ENCODE results near the gene PHF3.

PHF3 gene

DNA sequence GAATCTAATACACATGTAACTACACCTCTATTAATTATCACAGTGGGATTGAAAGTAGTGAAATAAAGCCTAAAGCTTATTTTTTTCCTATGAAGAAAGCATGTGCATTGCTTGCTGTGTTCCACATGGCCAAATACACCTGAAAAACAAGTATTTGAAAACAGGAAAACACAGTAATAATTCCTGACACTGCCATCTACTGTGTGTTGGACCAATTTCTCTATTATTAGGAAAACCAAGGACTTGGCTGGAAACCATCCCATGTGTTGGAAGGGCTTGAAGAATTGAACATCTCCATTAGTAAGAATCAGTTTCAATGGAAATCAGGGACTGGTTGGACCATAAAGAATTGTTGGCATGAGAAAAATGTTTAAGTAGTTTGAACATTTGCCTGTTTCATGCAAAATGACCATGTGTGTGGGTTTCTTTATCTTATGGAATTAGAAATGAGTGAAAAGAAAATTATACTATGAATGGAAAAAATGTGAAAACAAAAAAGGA lies 124.1 kb downstream of the PHF3 start:
- Histone ChIP-seq H3K9me3 (ENCODE audit: control insufficient read depth, insufficient read depth, low read length) (no peaks in the 10 kb centered on the region), H3K4me1 (ENCODE audit: control insufficient read depth, insufficient read depth, low read length) (no peaks in the 10 kb centered on the region), H3K36me3 (ENCODE audit: control insufficient read depth, insufficient read depth, low read length) (no peaks in the 10 kb centered on the region), H3K27me3 (ENCODE audit: control insufficient read depth, insufficient read depth, low read length) (no peaks in the 10 kb centered on the region), H3K27ac (ENCODE audit: low read length) (no peak overlapping the region), H3K4me3 (ENCODE audit: low read length) (no peak overlapping the region)
- DNase-seq (ENCODE audit: low read depth, low spot score) = no peak

DNA sequence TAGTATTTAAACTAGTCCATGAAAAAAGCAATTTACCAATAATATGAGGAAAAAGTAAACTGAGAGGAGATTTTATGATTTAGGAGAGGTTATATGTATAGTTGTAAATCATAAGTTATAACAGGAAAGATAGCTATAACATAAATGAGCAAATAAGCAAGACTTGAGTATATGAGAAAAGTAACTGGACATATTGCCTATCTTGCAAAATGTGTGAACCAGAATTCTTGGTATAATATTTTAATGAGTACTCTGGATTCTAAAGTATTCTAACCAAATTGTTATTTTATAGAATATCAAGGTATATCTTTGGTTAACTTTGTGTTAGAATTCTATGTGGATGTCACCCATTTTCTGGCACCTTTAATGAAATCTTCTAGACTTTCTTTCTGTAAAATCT lies 124.6 kb downstream of the PHF3 start:
- Histone ChIP-seq H3K27me3 (ENCODE audit: control insufficient read depth, insufficient read depth, low read length) (no peaks in the 10 kb centered on the region), H3K4me1 (ENCODE audit: control insufficient read depth, insufficient read depth, low read length) (no peaks in the 10 kb centered on the region), H3K27ac (ENCODE audit: low read length) (no peak overlapping the region), H3K4me3 (ENCODE audit: low read length) (no peak overlapping the region), H3K36me3 (ENCODE audit: control insufficient read depth, insufficient read depth, low read length) (no peaks in the 10 kb centered on the region), H3K9me3 (ENCODE audit: control insufficient read depth, insufficient read depth, low read length) (no peaks in the 10 kb centered on the region)
- DNase-seq (ENCODE audit: low read depth, low spot score) = no peak

DNA sequence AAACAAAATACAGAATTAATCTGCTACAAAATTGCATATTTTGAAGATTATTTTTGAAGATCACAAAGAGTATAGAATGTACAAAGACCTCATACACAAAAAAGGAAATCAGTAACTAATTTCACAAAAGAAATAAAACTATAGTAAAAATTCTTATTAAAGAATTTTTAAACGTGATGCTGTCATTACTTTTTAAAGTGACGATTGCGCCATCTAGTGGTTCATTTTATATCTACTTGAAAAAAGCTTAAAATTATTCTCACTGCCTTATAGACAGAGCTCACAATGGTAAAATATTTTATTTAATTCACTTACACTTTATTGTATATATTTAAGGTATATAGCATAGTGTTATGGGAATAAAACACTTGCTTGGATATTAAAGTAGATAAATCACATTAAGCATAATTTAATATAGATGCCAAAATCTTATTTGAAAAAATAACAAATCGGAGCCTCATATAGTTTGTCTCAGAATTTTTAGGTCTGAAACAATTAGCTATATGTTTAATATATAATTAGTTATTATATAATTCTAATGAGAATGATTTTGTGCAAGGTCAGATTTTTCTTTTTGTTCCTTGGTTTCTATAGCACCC lies 128.8 kb downstream of the PHF3 start:
- no peak overlapping the region for H3K27ac ChIP-seq (ENCODE audit: low read length)

More for the DNA sequence above, 128.8 kb downstream of the PHF3 start:
- Histone ChIP-seq H3K27me3 (ENCODE audit: control insufficient read depth, insufficient read depth, low read length) (no peaks in the 10 kb centered on the region), H3K36me3 (ENCODE audit: control insufficient read depth, insufficient read depth, low read length) (no peaks in the 10 kb centered on the region), H3K4me3 (ENCODE audit: low read length) (no peak overlapping the region), H3K9me3 (ENCODE audit: control insufficient read depth, insufficient read depth, low read length) (no peaks in the 10 kb centered on the region), H3K4me1 (ENCODE audit: control insufficient read depth, insufficient read depth, low read length) (no peaks in the 10 kb centered on the region)
- no peak for DNase-seq (ENCODE audit: low read depth, low spot score)
- WGBS (ENCODE audit: insufficient coverage, insufficient read length) = no CpG with 5 or more reads among the region's 4 CpGs
